HFFc6 (cell line): ENCODE results near the gene CCNL2. TPM values are rescaled to one million over a fixed set of nuclear protein-coding genes. Genes with fewer than 3 reads are reported as not detected.
"Not testable (repeated sequence)": the region's sequence is repeated elsewhere in the genome, so short reads cannot be mapped to it uniquely, and the experiment has no call there.

Experiments used
- DNase-seq: peaks from one replicate; pipeline ENCODE4 v3.0.0-alpha.2; 2018
- H3K27ac Mint-ChIP-seq: 2 replicates; pipeline ENCODE4 v1.8.0; 2020; ENCODE audit warnings: mild to moderate bottlenecking, mixed read lengths
- H3K27me3 Mint-ChIP-seq: 2 replicates; pipeline ENCODE4 v1.8.0; 2021; ENCODE audit warnings: mild to moderate bottlenecking, moderate library complexity, mixed read lengths; ENCODE audit not compliant: insufficient read depth
- H3K36me3 Mint-ChIP-seq: 2 replicates; pipeline ENCODE4 v1.8.0; 2021; ENCODE audit warnings: low read depth, mixed read lengths
- H3K4me1 Mint-ChIP-seq: 2 replicates; pipeline ENCODE4 v1.8.0; 2020; ENCODE audit warnings: low read depth, mixed read lengths
- H3K4me3 Mint-ChIP-seq: 2 replicates; pipeline ENCODE4 v1.8.0; 2020; ENCODE audit warnings: mild to moderate bottlenecking, moderate library complexity, mixed read lengths
- H3K9me3 Mint-ChIP-seq: 2 replicates; pipeline ENCODE4 v1.8.0; 2020; ENCODE audit warnings: mild to moderate bottlenecking, mixed read lengths
- CTCF ChIP-seq: fragments of 200-600 bp; sonication (generic); IDR thresholded peaks from 2 replicates; pipeline ENCODE4 v1.5.0; 2021; ENCODE audit warnings: antibody characterized with exemption, mild to moderate bottlenecking
- total RNA-seq, 6 experiments: library from RNA; stranded (reverse); fragmentation: NEBNext Ultra II Directional; extraction: Animal tissue kit (Norgen Biotek cat#: 25700); gene quantifications; 2 replicates in 1 of 6; 3 replicates in 5 of 6; pipeline ENCODE4 v1.2.3, GENCODE V29; 2021

Gene CCNL2
- total RNA-seq, 6 experiments from 2014 or later, result 96.2 to 115 (median 104) TPM

GRCh38 chr1:1419363-1419812, 20.3 kb upstream of the CCNL2 start:
- no peak for DNase-seq
- H3K4me3 Mint-ChIP-seq, result no peak overlapping the region
- H3K9me3 Mint-ChIP-seq, result no peaks in the 10 kb centered on the region
- no peak for TF ChIP-seq CTCF
- peaks cover 4% of the 10 kb centered on the region for H3K27me3 Mint-ChIP-seq
- H3K36me3 Mint-ChIP-seq, result no peaks in the 10 kb centered on the region
- peaks cover 13% of the 10 kb centered on the region for H3K4me1 Mint-ChIP-seq
- no peak overlapping the region for H3K27ac Mint-ChIP-seq

- H3K4me3 Mint-ChIP-seq, result no peak overlapping the region
Measured at GRCh38 chr1:1418464-1419362, 19.6 kb upstream of the CCNL2 start.

GRCh38 chr1:1417825-1418463, 18.8 kb upstream of the CCNL2 start:
- H3K4me3 Mint-ChIP-seq, H3K4me1 Mint-ChIP-seq, DNase-seq, H3K36me3 Mint-ChIP-seq, H3K9me3 Mint-ChIP-seq, H3K27ac Mint-ChIP-seq, H3K27me3 Mint-ChIP-seq: not testable (repeated sequence)

More at GRCh38 chr1:1418464-1419362, 19.6 kb upstream of the CCNL2 start:
- H3K4me1 Mint-ChIP-seq, result peaks cover 13% of the 10 kb centered on the region
- TF ChIP-seq CTCF, result no peak
- H3K9me3 Mint-ChIP-seq, result no peaks in the 10 kb centered on the region
- H3K36me3 Mint-ChIP-seq, result no peaks in the 10 kb centered on the region
- DNase-seq, result no peak
- H3K27ac Mint-ChIP-seq, result no peak overlapping the region
- H3K27me3 Mint-ChIP-seq, result peaks cover 4% of the 10 kb centered on the region

- H3K27ac Mint-ChIP-seq, H3K4me3 Mint-ChIP-seq, H3K36me3 Mint-ChIP-seq: not testable (repeated sequence)
Measured at GRCh38 chr1:1417396-1417795, 18.3 kb upstream of the CCNL2 start.

GRCh38 chr1:1415751-1416150, 16.6 kb upstream of the CCNL2 start:
- H3K4me3 Mint-ChIP-seq, result no peak overlapping the region
- no peak overlapping the region for H3K27ac Mint-ChIP-seq
- no peaks in the 10 kb centered on the region for H3K4me1 Mint-ChIP-seq
- TF ChIP-seq CTCF, result no peak
- H3K27me3 Mint-ChIP-seq, result peaks cover 4% of the 10 kb centered on the region
- H3K9me3 Mint-ChIP-seq, result peaks cover 7% of the 10 kb centered on the region; the same call in 1 of the 2 replicates
- H3K36me3 Mint-ChIP-seq, result peaks cover 14% of the 10 kb centered on the region; the same call in 1 of the 2 replicates
- no peak for DNase-seq

More at GRCh38 chr1:1417396-1417795, 18.3 kb upstream of the CCNL2 start:
- H3K9me3 Mint-ChIP-seq, H3K4me1 Mint-ChIP-seq, H3K27me3 Mint-ChIP-seq, DNase-seq: not testable (repeated sequence)

GRCh38 chr1:1412311-1412902, 13.3 kb upstream of the CCNL2 start:
- not testable (repeated sequence) for H3K27ac Mint-ChIP-seq, H3K4me3 Mint-ChIP-seq, H3K27me3 Mint-ChIP-seq, H3K9me3 Mint-ChIP-seq, H3K4me1 Mint-ChIP-seq, DNase-seq
- peaks cover 35% of the 10 kb centered on the region for H3K36me3 Mint-ChIP-seq
